ENCODE data around the gene FTCD.

DNA sequence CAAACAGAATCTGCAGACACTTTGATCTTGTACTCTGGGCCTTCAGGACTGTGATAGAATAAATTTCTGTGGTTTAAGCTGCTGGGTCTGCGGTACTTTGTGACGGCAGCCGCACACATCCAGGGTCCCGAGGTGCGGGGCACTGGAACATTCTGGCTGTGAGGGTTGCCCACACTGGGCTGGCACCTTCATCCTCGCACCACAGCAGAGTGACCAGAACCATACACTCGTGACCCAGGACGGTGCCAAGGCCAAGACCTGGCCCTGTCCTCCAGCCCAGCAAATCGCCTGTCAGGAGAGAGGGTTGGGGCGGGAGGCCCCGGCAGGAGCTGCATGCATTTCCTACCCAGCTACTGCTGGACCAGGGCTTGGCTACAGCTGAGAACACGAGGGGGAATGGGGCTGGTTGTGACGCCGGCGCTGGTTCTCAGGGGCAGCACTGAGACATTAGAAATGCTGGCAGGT is 2.6 kb upstream of the FTCD start:
- TF ChIP-seq SPI1 (IDR thresholded peaks at IDR 0.05; ENCODE audit: low read depth, low read length) (no peak), POLR2A (IDR thresholded peaks at IDR 0.05; ENCODE audit: low read depth, low read length) (no peak), POLR2AphosphoS5 (IDR thresholded peaks at IDR 0.05; ENCODE audit: low read depth, low read length) (no peak), TAF1 (IDR thresholded peaks at IDR 0.05; ENCODE audit: low read depth, low read length) (no peak)
